Measurements from ENCODE around the gene NUAK2. TPM values are rescaled to one million over a fixed set of nuclear protein-coding genes. Genes with fewer than 3 reads are reported as not detected.

Gene NUAK2
- polyA plus RNA-seq, 1 donor from 2014 or later: 1.4 TPM

DNA sequence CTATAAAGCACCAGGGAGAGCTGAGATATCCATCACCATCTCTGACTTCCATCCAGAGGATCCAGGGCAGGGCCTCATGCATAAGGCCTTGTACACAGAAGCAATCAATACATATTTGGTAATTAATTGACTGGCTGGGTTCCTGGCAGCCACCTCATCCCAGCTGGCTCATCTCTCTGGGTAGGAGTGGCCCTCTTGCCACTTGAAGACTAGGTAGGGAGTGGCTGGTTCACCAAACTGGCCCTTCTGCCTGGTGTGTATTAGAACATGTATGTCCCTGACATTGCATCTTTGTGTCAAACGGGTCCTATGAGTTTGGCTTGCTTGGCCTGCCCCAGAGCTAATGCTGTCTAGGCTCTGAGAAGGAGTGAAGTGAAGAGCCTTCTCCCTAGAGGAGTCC, 11.8 kb downstream of the NUAK2 start:
- Histone ChIP-seq H3K27me3 (ENCODE audit: insufficient read depth, low read depth, low read length) (no peaks in the 10 kb centered on the region), H3K9me3 (ENCODE audit: low read length) (no peaks in the 10 kb centered on the region), H3K27ac (ENCODE audit: low read length) (no peak overlapping the region), H3K4me2 (ENCODE audit: low read length) (no peak overlapping the region), H2AFZ (ENCODE audit: low read depth, low read length) (no peak overlapping the region), H3K4me3 (ENCODE audit: low read length) (no peak overlapping the region), H3K36me3 (ENCODE audit: insufficient read depth, low read length) (no peaks in the 10 kb centered on the region), H4K20me1 (ENCODE audit: insufficient read depth) (no peaks in the 10 kb centered on the region), H3F3A (ENCODE audit: insufficient read depth, low read length, poor library complexity, severe bottlenecking) (peaks cover 17% of the 10 kb centered on the region), H3K79me2 (replicated peaks; ENCODE audit: insufficient read depth, low read length) (peaks cover 46% of the 10 kb centered on the region), H3K9me2 (ENCODE audit: insufficient read depth, low read length) (no peaks in the 10 kb centered on the region), H3K9ac (ENCODE audit: low read length) (no peak overlapping the region)
- TF ChIP-seq, protein P1, sequence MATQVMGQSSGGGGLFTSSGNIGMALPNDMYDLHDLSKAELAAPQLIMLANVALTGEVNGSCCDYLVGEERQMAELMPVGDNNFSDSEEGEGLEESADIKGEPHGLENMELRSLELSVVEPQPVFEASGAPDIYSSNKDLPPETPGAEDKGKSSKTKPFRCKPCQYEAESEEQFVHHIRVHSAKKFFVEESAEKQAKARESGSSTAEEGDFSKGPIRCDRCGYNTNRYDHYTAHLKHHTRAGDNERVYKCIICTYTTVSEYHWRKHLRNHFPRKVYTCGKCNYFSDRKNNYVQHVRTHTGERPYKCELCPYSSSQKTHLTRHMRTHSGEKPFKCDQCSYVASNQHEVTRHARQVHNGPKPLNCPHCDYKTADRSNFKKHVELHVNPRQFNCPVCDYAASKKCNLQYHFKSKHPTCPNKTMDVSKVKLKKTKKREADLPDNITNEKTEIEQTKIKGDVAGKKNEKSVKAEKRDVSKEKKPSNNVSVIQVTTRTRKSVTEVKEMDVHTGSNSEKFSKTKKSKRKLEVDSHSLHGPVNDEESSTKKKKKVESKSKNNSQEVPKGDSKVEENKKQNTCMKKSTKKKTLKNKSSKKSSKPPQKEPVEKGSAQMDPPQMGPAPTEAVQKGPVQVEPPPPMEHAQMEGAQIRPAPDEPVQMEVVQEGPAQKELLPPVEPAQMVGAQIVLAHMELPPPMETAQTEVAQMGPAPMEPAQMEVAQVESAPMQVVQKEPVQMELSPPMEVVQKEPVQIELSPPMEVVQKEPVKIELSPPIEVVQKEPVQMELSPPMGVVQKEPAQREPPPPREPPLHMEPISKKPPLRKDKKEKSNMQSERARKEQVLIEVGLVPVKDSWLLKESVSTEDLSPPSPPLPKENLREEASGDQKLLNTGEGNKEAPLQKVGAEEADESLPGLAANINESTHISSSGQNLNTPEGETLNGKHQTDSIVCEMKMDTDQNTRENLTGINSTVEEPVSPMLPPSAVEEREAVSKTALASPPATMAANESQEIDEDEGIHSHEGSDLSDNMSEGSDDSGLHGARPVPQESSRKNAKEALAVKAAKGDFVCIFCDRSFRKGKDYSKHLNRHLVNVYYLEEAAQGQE (IDR thresholded peaks at IDR 0.05; ENCODE audit: borderline replicate concordance): no peak
- no peak for TF ChIP-seq CTCF (IDR thresholded peaks at IDR 0.05; ENCODE audit: poor library complexity, severe bottlenecking)
- no peak for TF ChIP-seq TAF1 (IDR thresholded peaks at IDR 0.05; ENCODE audit: low read depth)
- TF ChIP-seq EP300 (conservative IDR thresholded peaks at IDR 0.05; ENCODE audit: poor library complexity, severe bottlenecking): no peak
- TF ChIP-seq MXI1 (conservative IDR thresholded peaks at IDR 0.05; ENCODE audit: poor library complexity, severe bottlenecking): no peak
- no peak for TF ChIP-seq RAD21 (conservative IDR thresholded peaks at IDR 0.05)
- no peak for TF ChIP-seq POLR2AphosphoS5 (IDR thresholded peaks at IDR 0.05)
- TF ChIP-seq EZH2 (IDR thresholded peaks at IDR 0.05; ENCODE audit: borderline replicate concordance, insufficient read depth, low read length, poor library complexity, severe bottlenecking): no peak
- no peak for TF ChIP-seq SMC3 (conservative IDR thresholded peaks at IDR 0.05; ENCODE audit: poor library complexity)

DNA sequence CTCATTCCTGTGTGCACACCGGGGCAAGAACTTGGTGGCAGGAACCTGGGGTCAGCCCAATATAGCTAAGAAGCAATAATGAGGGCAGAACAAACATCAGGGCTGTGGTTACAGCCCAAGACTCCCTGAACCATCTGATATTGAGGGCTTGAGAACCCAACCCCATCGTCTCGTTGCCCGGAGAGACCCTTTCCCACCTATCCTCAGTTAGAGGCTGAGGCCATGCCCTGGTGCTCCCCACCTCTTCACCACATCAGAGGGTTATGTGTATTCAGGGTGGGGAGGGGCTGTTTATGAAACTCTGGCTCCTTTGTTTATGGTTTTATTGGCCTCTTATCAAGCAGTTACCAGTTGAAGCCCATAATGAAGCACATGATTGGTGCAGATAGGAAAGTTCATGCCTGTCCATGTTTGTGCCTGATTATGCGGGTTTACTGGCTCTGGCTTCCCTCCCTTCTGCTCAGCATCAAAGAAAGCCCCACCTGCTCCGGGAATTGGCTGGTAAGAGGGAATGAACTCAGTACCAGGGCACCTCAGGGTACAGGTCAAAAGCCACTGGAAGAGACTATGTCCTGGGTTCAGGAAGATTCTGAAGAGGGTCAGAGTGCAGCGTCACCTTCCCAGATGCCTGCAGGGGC, 14.5 kb downstream of the NUAK2 start:
- H3K4me2 ChIP-seq (ENCODE audit: low read length): no peak overlapping the region
- TF ChIP-seq, protein P1 (IDR thresholded peaks at IDR 0.05; ENCODE audit: borderline replicate concordance): no peak
- no peak for TF ChIP-seq CTCF (IDR thresholded peaks at IDR 0.05; ENCODE audit: poor library complexity, severe bottlenecking)
- TF ChIP-seq RAD21 (conservative IDR thresholded peaks at IDR 0.05): no peak
- no peak for TF ChIP-seq POLR2AphosphoS5 (IDR thresholded peaks at IDR 0.05)
- no peak for TF ChIP-seq TAF1 (IDR thresholded peaks at IDR 0.05; ENCODE audit: low read depth)
- no peak for TF ChIP-seq EZH2 (IDR thresholded peaks at IDR 0.05; ENCODE audit: borderline replicate concordance, insufficient read depth, low read length, poor library complexity, severe bottlenecking)
- TF ChIP-seq EP300 (conservative IDR thresholded peaks at IDR 0.05; ENCODE audit: poor library complexity, severe bottlenecking): no peak
- no peak for TF ChIP-seq SMC3 (conservative IDR thresholded peaks at IDR 0.05; ENCODE audit: poor library complexity)
- peaks cover 6% of the 10 kb centered on the region for H3K36me3 ChIP-seq (ENCODE audit: insufficient read depth, low read length)
- H3K9me2 ChIP-seq (ENCODE audit: insufficient read depth, low read length): no peaks in the 10 kb centered on the region
- no peak overlapping the region for H2AFZ ChIP-seq (ENCODE audit: low read depth, low read length)
- peaks cover 32% of the 10 kb centered on the region for H3K79me2 ChIP-seq (replicated peaks; ENCODE audit: insufficient read depth, low read length)
- peaks cover 3% of the 10 kb centered on the region for H3F3A ChIP-seq (ENCODE audit: insufficient read depth, low read length, poor library complexity, severe bottlenecking)
- no peaks in the 10 kb centered on the region for H3K27me3 ChIP-seq (ENCODE audit: insufficient read depth, low read depth, low read length)
- H3K9me3 ChIP-seq (ENCODE audit: low read length): no peaks in the 10 kb centered on the region
- no peaks in the 10 kb centered on the region for H4K20me1 ChIP-seq (ENCODE audit: insufficient read depth)
- H3K9ac ChIP-seq (ENCODE audit: low read length): no peak overlapping the region
- no peak overlapping the region for H3K4me3 ChIP-seq (ENCODE audit: low read length)
- no peak overlapping the region for H3K27ac ChIP-seq (ENCODE audit: low read length)
